ENCODE results near the gene ARHGEF17.

The ARHGEF17 gene

DNA sequence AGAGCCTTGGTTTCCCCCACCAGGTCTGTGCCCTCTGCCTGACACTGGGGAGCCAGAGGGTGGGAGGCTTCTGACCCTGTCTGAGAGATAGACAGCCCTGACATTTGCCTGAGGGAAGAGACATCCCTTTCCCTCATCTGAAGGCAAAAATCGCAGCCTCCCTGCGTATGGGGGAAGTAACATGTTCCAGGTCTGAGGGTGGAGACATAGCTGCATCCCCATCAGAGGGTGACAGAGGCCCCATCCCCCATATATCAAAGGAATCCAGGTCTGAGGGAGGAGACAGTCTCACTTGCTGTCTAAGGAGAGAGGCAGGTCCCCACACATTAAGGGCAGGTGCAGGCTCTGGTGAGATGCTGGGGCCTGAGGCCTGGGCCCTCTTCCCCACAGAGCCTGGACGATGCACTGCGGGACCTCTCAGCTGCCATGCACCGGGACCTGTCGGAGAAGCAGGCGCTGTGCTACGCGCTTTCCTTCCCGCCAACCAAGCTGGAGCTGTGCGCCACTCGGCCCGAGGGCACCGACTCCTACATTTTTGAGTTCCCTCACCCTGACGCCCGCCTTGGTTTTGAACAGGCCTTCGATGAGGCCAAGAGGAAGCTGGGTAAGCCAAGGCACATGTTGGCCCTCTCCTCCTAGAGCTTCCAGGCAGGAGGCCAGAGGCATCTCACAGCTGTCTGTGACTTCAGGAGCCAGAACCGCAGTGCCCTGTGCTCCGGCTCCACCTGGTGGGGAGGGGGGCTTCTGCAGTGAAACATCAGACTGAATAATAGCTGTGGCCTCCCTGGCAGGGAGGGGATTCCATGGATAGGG is 52.1 kb downstream of the ARHGEF17 start:
- no peak for DNase-seq

DNA sequence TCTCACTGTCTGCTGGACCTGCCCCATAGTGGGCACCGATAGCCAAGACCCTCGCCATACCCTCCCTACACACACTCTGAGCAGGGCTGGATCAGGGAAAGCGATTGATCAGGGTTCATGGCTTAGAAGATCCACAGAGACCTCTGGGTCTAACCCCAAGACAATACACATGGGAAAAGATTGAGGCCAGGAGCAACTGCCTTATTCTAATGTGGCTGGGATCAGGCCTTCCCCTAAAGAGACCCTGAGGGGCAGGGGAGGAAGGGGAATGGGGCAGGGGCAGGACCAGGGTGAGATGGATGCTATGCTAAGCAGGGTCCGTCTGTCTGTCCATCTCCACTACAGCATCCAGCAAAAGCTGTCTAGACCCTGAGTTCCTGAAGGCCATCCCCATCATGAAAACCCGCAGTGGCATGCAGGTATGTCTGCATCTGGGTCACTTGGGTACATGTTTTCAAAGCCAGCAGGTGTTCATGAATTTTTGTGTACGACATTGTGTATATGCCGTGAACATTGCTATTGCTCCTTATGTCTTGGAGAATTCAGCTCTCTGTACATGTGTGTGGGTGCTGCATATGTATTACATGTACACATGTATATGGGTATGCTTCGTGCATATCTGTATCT is 52.8 kb downstream of the ARHGEF17 start:
- DNase-seq: no peak

DNA sequence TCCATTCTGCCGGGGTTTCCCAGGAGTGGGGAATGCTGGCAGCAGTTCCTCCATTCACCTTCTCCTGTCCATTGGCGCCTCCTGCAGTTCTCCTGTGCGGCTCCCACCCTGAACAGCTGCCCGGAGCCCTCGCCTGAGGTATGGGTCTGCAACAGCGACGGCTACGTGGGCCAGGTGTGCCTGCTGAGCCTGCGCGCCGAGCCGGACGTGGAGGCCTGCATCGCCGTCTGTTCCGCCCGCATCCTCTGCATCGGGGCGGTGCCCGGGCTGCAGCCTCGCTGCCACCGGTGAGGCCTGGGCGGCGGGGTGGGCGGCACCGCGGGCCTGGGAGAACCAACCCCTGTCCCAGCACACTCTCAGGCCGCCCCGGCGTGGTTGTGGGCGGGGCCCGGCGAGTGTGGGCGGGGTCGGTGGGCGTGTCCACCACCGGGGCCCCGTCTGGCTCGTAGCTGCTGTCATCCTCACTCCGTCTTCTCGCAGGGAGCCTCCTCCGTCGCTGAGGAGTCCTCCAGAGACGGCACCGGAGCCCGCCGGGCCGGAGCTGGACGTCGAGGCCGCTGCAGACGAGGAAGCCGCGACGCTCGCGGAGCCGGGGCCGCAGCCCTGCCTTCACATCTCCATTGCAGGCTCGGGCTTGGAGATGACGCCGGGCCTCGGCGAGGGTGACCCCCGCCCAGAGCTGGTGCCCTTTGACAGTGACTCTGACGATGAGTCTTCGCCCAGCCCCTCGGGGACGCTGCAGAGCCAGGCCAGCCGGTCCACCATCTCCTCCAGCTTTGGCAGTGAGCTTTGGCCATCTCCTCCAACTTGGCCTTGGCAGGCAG is 54.1 kb downstream of the ARHGEF17 start:
- no peak for DNase-seq

DNA sequence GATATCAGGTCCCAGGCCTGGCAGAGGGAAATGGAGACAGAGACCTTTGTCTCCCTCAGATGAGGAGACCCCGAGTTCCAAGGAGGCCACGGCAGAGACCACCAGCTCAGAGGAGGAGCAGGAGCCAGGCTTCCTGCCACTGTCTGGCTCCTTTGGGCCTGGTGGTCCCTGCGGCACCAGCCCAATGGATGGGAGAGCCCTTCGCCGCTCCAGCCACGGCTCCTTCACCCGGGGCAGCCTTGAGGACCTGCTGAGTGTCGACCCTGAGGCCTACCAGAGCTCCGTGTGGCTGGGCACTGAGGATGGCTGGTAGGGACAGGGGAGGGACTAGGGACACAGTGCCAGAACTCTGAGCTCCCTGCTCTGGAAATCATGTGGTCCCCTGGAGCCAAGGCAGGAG is 55.1 kb downstream of the ARHGEF17 start:
- DNase-seq: no peak

DNA sequence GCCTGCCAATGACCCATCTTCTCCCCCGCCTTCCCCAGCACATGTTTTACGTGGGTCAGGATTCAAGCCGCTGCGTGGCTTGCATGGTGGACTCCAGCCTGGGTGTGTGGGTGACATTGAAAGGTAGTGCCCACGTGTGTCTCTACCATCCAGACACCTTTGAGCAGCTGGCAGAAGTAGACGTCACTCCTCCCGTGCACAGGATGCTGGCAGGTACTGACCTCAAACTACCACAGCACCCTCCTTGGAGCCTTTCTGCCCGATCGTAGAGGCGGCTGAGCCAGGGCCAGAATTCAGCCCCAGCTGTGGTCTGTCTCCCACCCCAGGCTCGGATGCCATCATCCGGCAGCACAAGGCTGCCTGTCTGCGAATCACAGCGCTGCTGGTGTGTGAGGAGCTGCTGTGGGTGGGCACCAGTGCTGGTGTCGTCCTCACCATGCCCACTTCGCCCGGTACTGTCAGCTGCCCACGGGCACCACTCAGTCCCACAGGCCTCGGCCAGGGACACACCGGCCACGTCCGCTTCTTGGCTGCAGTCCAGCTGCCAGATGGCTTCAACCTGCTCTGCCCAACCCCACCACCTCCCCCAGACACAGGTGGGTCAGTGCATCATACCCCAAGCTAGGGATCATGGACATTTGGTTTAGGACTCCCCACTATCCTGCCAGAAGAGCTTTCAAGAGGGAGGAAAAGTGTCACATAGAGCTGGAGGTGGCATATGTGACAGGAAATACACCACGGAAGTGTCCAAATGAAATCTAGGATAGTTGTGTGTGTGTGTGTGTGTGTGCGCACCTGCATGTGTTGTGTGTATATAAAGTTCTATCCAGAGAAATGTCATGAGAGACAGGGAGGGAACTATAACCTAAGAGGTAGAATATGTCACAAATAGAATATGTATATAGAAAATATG is 57.5 kb downstream of the ARHGEF17 start:
- DNase-seq: no peak

DNA sequence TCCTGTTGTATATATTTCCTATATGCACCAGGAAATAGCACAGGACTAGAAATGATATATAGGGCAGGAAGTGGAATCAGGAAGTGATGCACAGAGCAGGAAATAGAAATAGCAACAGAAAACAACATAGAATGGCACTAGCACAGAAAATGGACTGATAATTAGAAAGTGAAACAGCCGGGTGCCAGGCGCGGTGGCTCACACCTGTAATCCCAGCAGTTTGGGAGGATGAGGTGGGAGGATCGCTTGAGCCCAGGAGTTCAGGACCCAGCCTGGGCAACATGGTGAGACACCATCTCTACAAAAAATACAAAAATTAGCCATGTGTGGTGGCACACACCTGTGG is 58.2 kb downstream of the ARHGEF17 start:
- DNase-seq: no peak

DNA sequence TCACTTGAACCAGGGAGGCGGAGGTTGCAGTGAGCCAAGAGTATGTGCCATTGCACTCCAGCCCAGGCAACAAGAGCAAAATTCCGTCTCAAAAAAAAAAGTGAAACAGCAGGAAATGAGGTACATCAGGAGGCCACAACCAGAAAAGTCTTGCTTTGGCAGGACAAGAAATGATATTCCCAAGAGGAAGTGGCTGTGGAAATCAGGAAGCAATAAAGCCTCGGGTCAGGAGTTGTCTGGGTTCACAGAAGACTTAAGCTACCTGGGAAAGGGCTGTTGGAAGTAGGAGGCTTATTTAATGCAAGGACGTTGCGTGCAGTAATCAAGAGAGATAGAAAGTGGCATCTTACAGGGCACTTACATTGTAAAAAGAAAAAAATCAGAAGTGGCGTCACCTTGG is 58.9 kb downstream of the ARHGEF17 start:
- no peak for DNase-seq

DNA sequence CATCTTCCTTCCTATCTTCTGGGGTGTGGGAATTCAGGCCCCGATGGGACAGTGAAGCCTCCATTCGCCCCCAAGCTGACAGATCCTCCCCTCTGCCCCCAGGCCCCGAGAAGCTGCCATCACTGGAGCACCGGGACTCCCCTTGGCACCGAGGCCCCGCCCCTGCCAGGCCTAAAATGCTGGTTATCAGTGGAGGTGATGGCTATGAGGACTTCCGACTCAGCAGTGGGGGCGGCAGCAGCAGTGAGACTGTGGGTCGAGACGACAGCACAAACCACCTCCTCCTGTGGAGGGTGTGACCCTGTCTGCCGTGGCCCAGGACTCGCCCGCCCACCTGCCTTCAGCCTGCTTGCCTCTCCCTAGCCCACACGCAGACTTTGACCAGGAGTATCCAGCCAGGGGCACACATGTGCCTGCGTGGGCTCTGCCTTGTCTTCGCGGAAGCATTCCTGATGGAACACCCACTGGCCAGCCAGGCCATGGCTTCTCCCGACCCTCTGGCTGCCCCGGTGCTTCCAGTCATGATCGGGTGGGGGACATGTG is 59.5 kb downstream of the ARHGEF17 start:
- DNase-seq: no peak

DNA sequence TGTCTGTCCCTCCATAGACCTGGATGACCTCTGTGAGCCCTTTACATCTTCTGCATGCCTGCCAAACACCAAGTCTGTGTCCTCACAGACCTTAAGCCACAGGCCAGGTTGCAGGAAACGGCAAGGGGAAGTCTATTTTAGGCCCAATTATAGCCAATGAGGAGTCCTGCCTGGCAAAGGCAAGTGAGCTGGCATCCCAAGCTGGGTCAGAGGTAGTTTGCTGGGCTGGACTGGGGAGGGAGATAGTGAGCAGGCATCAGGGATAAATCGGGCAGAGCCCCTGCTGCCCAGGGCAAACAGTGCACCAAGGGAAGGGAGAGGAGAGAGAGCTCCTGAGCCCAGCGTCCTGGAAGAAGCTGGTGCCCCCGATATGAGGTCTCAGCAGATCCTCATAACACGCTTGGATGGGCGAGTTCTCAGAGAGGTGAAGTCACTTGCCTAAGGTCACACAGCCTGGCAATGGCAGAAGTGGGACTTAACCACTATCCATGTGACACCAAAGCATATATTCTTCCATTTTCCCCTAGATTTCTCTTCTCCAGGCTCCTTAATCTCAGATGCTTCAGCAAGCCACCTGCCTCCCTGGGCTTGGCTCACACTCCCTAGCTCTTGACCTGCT is 64.4 kb downstream of the ARHGEF17 start:
- no peak for DNase-seq

DNA sequence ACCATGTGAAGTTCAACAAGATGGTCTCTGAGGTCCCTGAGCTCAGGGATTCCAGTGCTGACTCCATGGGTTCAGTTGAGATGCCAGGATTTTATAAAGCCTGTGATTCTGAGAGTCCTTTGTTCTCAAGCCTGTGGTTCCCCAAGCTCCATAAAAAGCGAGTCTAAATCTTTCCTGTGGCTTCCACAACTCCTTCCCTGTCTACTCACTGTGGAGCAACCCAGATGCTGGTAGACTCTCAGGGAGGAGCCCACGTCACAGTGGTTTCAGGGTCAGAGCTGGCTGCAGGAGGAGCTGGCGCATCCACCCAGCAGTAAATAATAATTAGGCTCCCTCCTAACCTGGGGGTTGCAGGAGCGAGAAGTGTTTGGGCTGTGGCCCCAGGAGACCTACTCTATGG is 66.1 kb downstream of the ARHGEF17 start:
- no peak for DNase-seq

DNA sequence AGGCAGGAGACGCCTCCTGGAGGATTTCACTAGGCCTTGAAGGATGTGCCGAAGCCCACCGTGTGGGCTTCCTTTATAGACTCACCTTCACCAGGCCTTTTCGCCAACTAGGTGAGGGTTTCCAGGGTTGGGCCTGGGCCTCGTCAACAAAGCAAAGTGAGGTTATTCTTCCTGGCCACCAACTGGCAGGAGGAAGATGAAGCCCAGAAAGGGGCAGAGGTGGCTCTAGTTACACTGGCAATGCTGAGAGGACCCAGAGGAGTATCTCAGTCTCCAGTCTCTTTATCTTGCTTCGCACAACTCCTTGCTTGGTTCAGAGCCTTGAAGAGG is 67.7 kb downstream of the ARHGEF17 start:
- DNase-seq: no peak

DNA sequence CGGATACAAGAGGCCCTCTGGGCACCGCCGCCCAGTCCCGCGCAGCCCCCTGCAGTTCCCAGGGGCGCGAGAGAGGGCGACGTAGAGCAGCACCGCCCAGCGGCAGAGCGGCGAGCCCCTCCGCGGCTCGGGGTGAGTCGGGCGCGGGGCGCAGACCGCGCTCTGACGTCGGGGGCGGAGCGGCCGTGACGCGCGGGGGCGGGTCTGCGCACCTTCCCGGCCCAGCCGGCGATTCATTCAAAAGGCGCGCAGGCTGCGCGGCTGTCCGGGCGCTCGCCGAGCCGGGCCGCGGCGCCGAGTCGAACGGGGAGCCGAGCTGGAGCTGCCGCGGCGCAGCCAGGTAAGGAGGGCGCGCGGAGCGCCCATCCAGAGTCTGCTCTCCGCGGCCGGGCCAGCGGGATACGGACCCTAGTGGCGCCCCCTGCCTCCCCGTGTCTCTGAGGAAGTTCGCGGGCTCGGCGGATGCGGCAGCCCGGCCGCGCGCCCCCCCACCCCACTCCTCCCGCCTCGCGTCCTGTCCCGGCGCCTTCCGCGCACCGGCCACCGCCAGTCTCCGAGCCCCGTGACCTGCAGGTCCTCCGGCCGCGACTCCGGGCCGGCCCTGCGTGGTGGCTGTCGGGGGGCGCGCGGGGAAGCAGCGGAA is 68.2 kb downstream of the ARHGEF17 start, which contains the start of gene RELT:
Gene RELT, plus strand, starts transcription at position 240 of the 643 bp plus-strand sequence. CDS start 12,738 bp downstream, outside the sequence.
- DNase-seq: peak; percentile 75

DNA sequence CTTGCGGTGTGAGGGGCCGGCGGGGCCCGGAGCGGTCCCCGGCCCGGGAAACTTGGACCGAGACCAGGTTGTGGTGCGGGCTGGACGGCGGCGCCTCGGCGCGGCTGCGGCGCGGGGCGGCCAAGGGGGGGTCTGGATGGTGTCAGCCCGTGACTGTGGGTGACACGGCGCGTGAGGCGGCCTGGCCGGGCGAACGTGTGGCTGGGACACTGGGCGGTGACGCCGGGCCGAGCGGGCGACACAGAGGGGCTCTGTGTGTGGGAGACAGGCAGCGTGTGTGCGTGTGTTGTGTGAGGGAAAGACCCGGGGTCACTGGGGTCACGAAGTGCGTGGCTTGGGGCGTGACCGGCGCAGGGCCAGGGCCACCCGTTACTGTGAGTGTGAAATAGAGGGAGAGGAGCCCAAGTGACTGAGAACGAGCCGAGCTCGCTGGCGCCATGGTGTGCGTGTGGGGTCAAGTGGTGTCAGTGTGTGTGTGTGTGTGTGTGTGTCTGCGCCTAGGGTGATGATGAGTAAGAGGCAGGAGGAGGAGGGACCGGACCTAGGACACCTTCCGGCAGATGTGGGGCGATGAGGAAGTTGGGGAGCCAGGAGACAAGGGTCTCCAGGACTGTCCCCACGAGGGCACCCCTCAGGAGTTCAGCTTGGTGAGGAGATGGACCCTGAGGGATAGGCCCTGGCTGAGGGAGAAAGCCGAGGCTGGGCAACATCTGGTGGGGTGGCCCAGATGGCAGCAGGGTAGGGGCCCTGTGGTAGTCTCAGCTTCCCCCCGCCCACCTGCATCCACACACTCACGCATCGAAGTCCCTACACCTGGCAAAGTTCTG is 68.9 kb downstream of the ARHGEF17 start:
- DNase-seq: peak; percentile 67

DNA sequence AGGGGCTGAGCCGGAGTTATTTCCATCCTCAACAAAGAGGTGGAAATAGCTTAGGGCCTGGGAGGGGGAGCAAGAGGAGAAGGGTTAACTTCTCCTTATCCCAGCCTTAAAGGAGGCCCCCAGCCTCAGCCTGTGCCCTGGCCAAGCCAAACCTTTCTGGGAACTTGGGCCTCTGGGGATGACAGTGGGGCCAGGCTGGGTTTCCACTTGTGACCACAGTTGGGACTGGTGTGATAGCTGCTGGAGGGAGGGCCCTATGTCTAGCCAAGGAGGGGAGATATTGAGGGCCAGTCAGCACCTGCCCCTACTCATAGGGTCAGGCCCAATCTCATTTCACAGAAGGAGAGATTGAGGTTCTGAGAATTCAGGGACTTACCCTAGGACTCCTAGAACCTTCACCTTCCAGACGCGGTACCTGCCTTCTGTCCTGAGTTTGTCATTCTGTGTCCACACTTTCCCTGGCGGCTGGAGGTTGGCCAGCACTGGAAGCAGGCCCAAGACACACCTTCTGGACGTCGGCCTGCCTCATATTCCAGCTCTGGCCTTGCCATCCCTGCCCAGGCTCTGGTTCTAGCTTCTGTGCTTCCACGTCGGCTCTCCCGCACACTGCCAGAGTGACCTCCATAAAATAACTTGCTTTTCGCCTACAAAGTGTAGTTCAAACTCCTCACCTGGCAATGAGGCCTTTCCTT is 71.3 kb downstream of the ARHGEF17 start:
- DNase-seq: no peak

DNA sequence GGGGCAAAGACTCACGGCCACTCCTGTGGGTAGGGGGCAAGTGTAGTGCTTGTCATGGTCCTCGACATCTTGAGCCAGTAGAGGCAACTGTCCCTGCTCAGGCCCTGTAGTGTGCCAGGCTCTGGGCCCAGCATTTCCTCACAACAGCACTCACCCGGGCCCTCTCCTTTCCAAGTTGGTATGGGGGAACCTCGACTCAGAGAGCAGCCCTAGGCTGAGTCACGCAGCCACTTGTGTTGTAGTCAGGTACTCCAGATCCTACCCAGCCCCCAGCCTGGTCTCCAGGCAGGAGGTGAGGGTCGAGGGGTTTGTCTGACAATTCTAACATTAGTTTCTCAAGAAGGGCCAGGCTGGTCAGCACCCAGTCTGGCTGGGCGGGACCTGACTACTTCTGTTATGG is 72.3 kb downstream of the ARHGEF17 start:
- DNase-seq: no peak

DNA sequence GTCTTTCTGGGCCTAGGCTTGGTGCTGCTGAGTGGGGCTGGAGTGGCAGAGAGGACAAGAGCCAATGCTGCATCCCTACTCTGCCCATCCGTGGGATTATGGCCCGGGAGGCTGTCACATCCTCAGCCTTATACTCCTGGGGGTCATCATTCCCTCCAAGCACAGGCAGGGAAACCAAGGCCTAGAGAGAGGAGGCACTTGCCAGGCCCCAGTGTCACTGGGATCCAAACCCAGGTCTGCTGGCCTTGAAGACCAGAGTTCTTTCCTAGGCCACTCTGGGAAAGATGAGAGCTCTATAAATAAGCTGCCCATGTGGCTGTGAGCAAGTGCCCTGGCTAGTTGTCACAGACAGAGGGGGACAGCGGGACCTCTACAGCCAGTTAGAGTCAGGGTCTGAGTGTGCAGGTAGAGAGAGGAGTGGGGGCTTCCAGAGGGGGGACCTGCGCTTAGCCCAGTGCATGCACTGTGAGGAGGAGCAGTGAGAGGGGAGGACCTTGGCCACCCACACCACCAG is 72.9 kb downstream of the ARHGEF17 start:
- no peak for DNase-seq

DNA sequence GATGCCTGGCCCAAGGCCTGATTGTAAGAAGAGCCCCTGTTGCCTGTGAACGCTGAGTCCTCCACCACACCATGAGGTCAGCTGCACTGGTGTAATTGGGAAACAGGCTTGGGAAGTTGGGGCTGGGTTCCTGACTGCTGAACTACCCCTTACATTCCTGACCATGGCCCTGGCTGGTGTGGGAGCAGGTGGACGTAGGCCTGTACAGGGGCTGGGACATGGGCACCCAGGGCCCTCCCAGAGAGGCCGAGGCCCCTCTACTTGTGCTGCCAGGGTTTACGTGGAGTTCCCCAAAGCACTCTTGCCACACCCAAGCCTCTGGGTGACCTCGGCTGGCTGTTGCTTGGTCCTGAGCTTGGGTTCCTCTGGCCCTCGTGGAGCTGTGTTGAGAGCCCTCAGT is 73.5 kb downstream of the ARHGEF17 start:
- DNase-seq: no peak

DNA sequence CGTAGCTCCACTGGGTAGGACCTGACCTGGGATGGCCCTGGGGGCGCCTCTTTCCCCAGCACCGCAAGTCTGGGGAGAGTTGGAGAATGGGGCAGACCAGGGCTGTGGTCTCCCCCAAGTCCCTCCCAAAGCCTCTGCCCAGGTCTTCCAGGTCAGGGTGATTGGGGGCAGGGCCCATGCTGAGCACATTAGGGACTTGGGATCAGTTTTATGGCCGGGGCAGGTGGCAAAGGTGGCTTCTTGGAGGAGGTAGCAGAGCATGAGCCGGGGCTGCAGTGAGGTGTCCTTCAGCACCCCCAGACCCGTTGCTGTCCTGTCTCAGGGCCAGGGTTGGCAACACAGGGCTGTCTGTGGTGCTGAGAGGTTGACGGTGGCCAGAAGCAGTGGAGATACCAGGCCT is 74.1 kb downstream of the ARHGEF17 start:
- no peak for DNase-seq

DNA sequence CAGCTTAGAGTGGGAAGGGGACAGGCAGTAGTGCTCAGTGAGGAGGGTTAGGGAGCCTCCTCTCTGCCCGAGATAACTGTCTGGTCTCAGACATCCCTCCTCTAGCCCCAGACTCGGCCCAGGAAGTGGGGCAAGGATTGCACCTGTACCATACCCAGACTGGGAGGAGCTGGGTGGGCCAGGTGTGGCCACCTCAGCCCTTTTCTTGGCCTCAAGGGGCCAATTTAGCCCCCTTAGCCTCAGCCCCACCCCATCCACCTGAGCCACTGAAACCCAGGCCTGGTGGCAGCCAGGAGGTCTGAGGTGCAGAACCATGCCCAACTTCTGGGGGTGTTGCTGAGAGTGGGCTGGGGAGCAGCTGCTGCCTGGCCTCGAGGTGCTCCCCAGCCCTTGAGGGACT is 74.7 kb downstream of the ARHGEF17 start:
- DNase-seq: no peak
